Measurements from ENCODE around the gene RAPGEF1.

- TF ChIP-seq CTCF (IDR thresholded peaks at IDR 0.05; ENCODE audit: insufficient read depth, low read depth, low read length): no peak
- TF ChIP-seq EZH2 (IDR thresholded peaks at IDR 0.05; ENCODE audit: insufficient read depth, low read length): no peak
Measured at GRCh38 chr9:131695366-131695765, 44.5 kb downstream of the RAPGEF1 start.

Measured in astrocyte (in vitro differentiated cells and primary cell).